Prostate gland (tissue), 2 donors: ENCODE results near the gene TRIM24. TPM values are rescaled to one million over a fixed set of nuclear protein-coding genes. Genes with fewer than 3 reads are reported as not detected.

ENCODE experiments used
- DNase-seq: peaks from one replicate; pipeline ENCODE4 v3.0.0-alpha.2; 2019; ENCODE audit warnings: low spot score
- H3K27ac ChIP-seq, 2 donors: fragments of 200-600 bp; sonication (generic); 2 replicates each; pipeline ENCODE4 v1.5.1; 2017 to 2019
- H3K27me3 ChIP-seq: fragments of 200-600 bp; sonication (generic); replicated peaks from 2 replicates; pipeline ENCODE4 v1.5.1; 2019; ENCODE audit not compliant: insufficient read depth
- H3K36me3 ChIP-seq, 2 donors: fragments of 200-600 bp; sonication (generic); 1 replicate in 1 of 2; 2 replicates in 1 of 2; pipeline versions ENCODE4 v1.5.1 to v1.8.1; 2017 to 2019
- H3K4me1 ChIP-seq: fragments of 200-600 bp; sonication (generic); replicated peaks from 2 replicates; pipeline ENCODE4 v1.5.1; 2019
- H3K4me3 ChIP-seq, 2 donors: fragments of 200-600 bp; sonication (generic); 2 replicates each; pipeline ENCODE4 v1.5.1; 2017 to 2019
- H3K9me3 ChIP-seq: fragments of 200-600 bp; sonication (generic); 2 replicates; pipeline ENCODE4 v1.5.1; 2017
- POLR2A ChIP-seq: fragments of 450-650 bp; IDR thresholded peaks from one replicate; pipeline ENCODE4 v1.6.1; 2016; ENCODE audit warnings: antibody characterized with exemption, mild to moderate bottlenecking
- POLR2AphosphoS5 ChIP-seq: sonication (generic); formaldehyde crosslinking; IDR thresholded peaks from one replicate; pipeline ENCODE4 v1.6.1; 2017; ENCODE audit warnings: antibody characterized with exemption
- WGBS: methylation state at CpG from one replicate; pipeline ENCODE4 v1.1.5; 2018; 5-methylcytosine and 5-hydroxymethylcytosine counted together
- intact Hi-C: fragments of 100-400 bp; cut with DNase I; formaldehyde crosslinking; loops from one replicate; pipeline ENCODE4 v1.14.2; 2022
- total RNA-seq, 2 donors: library from RNA; depleted of rRNA; stranded (reverse); fragments of >200 nt; gene quantifications; one replicate each; pipeline ENCODE4 v1.1.0, GENCODE V29; 2016
- TF ChIP-seq, protein P1 (sequence below), 4 experiments: fragments of 200-600 bp in 2 of 4; fragments of 450-650 bp in 2 of 4; sonication (generic) in 2 of 4; IDR thresholded peaks; 1 replicate in 3 of 4; 2 replicates in 1 of 4; pipeline ENCODE4 v1.5.1; 2016 to 2019; ENCODE audit warnings: antibody characterized with exemption in 4 of 4, mild to moderate bottlenecking in 2 of 4, moderate library complexity in 2 of 4

TRIM24 gene
- total RNA-seq, 2 donors from 2014 or later = 38.9 to 42.6 TPM

DNA sequence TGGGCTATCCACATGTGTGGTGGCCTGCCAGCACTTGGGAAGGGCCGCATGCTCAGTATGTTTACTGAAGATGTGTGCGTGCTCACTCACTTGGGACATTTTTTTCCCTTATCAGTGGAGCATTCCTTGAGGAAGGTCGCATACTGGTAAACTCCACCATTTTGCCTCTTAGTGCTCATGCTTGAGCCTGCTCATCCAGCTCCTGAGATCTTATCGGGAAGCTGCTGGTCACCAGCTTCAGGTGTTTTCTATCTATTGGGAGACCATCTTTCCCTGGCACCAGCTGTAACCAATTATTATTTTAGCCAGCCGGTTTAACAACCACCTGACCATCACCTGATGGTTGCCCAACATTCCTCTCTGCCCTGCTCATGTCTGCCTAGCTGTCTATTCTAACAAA lies 35.0 kb upstream of the TRIM24 start:
- Histone ChIP-seq H3K4me1 (no peaks in the 10 kb centered on the region), H3K27me3 (no peaks in the 10 kb centered on the region), H3K4me3 (no peak overlapping the region), H3K9me3 (no peaks in the 10 kb centered on the region), H3K36me3 (no peaks in the 10 kb centered on the region), H3K27ac (no peak overlapping the region)
- intact Hi-C loops = no loop called here
- WGBS = 92% methylated on average over 5 of the region's 5 CpGs
- no peak for DNase-seq
- TF ChIP-seq POLR2A = no peak
- TF ChIP-seq POLR2AphosphoS5 = no peak
- TF ChIP-seq, protein P1, sequence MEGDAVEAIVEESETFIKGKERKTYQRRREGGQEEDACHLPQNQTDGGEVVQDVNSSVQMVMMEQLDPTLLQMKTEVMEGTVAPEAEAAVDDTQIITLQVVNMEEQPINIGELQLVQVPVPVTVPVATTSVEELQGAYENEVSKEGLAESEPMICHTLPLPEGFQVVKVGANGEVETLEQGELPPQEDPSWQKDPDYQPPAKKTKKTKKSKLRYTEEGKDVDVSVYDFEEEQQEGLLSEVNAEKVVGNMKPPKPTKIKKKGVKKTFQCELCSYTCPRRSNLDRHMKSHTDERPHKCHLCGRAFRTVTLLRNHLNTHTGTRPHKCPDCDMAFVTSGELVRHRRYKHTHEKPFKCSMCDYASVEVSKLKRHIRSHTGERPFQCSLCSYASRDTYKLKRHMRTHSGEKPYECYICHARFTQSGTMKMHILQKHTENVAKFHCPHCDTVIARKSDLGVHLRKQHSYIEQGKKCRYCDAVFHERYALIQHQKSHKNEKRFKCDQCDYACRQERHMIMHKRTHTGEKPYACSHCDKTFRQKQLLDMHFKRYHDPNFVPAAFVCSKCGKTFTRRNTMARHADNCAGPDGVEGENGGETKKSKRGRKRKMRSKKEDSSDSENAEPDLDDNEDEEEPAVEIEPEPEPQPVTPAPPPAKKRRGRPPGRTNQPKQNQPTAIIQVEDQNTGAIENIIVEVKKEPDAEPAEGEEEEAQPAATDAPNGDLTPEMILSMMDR (IDR thresholded peaks at IDR 0.05) = no peak

DNA sequence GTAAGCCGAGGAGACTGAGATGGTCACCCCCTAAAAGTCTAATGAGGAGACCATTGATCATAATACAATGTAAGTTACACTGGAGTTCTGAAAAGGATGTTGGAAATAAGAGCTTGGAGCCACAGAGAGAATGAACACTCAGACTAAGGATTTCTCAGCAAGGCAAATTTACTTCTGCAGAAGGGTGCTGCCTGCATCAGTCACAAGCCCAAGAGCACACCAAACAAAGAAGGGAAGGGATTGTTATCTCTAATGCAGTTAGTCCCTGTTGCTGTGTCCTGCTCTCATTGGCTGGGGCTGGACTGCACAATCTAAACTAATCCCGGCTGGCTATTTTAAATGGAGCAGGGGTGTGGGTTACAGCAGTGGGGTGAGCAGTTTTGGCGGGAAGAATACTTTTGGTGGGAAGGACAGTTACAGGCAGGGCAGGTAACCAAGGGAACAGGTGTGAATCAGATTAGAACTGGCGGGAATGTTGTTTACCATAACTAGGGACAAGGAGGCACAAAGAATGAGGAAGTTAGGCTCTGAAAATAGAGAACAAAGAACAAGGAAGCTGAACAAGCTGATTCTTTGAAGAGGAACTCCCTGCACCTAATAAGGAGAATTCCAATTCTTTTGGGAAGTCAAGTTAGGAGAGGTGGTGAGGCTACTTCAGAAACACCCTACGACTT lies 30.3 kb upstream of the TRIM24 start:
- DNase-seq = no peak
- H3K36me3 ChIP-seq = no peaks in the 10 kb centered on the region
- H3K27me3 ChIP-seq = no peaks in the 10 kb centered on the region
- H3K27ac ChIP-seq = no peak overlapping the region
- H3K9me3 ChIP-seq = no peaks in the 10 kb centered on the region
- H3K4me1 ChIP-seq = no peaks in the 10 kb centered on the region
- WGBS = 93% methylated on average over 5 of the region's 5 CpGs
- TF ChIP-seq POLR2AphosphoS5 (no peak), POLR2A (no peak)
- intact Hi-C loops = no loop called here
- no peak overlapping the region for H3K4me3 ChIP-seq

DNA sequence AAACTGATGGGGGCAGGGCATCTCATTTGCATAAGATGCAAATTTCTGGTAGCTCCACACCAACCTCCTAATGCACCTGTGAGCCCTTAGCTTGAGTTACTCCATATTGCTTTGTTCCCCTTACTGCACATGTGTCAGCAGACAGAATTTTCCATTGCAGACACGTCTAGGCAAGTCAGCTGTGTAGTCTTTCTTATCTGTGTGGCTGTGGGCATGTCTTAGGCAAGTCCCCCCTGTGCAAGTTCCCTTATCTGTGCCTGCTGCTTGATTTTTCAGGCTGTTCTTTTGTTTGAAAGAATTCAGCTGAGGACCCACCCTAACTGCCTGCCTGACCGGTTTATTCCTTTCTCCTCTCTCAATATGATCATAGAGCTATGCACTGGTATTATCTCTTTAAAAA lies 28.5 kb upstream of the TRIM24 start:
- WGBS = 83% methylated on average over 2 of the region's 2 CpGs
- Histone ChIP-seq H3K4me3 (no peak overlapping the region), H3K27ac (no peak overlapping the region), H3K27me3 (no peaks in the 10 kb centered on the region), H3K36me3 (no peaks in the 10 kb centered on the region), H3K9me3 (no peaks in the 10 kb centered on the region), H3K4me1 (no peaks in the 10 kb centered on the region)
- intact Hi-C loops = no loop called here
- no peak for DNase-seq
- TF ChIP-seq, protein P1 (IDR thresholded peaks at IDR 0.05) = no peak
- no peak for TF ChIP-seq POLR2AphosphoS5
- TF ChIP-seq POLR2A = no peak

DNA sequence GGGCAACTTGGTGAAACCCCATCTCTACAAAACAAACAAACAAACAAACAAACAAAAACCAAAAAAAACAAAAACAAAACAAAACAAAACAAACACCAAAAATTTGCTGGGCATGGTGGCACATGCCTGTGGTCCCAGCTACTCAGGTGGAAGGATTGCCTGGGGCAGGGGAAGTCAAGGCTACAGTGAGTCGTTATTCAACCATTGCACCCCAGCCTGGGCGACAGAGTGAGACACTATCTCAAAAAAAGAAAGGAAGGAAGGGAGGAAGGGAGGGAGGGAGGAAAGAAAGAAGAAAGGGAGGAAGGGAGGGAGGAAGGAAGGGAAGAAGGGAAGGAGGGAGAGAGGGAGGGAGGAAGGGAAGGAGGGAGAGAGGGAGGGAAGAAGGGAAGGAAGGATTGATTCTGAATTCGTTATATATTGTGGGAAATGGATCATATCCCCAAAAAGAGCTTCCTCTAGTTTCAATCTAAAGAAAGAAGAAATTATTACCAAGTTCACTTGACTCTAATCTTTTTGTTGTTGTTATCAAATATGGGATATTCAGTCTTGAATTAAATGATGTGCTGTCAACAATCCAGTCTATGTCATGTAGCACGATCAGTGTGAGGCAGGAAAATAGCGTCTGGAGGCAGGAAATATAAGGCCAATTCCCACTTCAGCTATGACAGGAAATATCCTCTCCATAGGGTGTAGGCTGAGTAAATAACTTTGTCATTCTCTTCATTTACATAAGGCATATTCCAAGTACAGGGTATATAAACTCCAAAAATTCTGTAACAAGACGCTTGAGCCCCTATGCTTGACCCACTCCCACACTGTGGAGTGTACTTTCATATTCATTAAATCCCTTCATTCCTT lies 26.2 kb upstream of the TRIM24 start:
- Histone ChIP-seq H3K4me1 (no peaks in the 10 kb centered on the region), H3K27ac (no peak overlapping the region), H3K36me3 (no peaks in the 10 kb centered on the region), H3K9me3 (no peaks in the 10 kb centered on the region), H3K27me3 (no peaks in the 10 kb centered on the region), H3K4me3 (no peak overlapping the region)
- intact Hi-C loops = no loop called here
- 76% methylated on average over 6 of the region's 6 CpGs for WGBS
- no peak for DNase-seq
- TF ChIP-seq, protein P1 (IDR thresholded peaks at IDR 0.05) = no peak
- TF ChIP-seq POLR2A = no peak
- TF ChIP-seq POLR2AphosphoS5 = no peak

DNA sequence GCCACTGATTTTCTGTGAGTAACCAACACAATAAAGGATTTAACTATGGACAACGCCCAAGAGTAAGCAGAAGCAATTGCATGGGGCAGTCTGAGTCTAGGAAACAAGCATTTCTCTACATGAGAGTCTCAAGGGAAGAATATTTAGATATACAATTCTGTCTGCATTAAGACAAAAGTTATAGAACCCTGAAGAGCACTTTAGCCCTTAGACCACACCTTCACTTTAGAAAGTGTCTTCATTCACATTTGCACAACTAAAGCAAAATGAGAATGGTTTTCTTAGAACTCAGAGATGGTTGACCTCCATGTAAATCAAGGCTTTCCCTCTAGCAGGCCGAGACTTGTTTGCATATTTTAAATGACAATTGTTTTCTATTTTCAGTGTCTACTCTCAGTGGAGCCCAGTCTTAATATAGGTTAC lies 25.5 kb upstream of the TRIM24 start:
- Histone ChIP-seq H3K9me3 (no peaks in the 10 kb centered on the region), H3K27me3 (no peaks in the 10 kb centered on the region), H3K4me1 (no peaks in the 10 kb centered on the region), H3K27ac (no peak overlapping the region), H3K4me3 (no peak overlapping the region), H3K36me3 (no peaks in the 10 kb centered on the region)
- no peak for TF ChIP-seq POLR2A
- TF ChIP-seq, protein P1 (IDR thresholded peaks at IDR 0.05) = no peak
- no peak for TF ChIP-seq POLR2AphosphoS5
- WGBS = 86% methylated on average over 2 of the region's 2 CpGs
- intact Hi-C loops = no loop called here
- no peak for DNase-seq
